Astrocyte (in vitro differentiated cells and primary cell): ENCODE data around the gene CDK3. TPM values are rescaled to one million over a fixed set of nuclear protein-coding genes. Genes with fewer than 3 reads are reported as not detected.

Experiments used
- DNase-seq: peaks from one replicate; pipeline ENCODE4 v3.0.0-alpha.2; 2010; ENCODE audit warnings: low read depth
- FAIRE-seq: peaks from 2 replicates; lab custom pipeline; 2011; peaks lifted over from hg19 to GRCh38; lab: Jason Lieb, UNC
- H2AFZ ChIP-seq: 2 replicates; pipeline ENCODE4 v1.6.0; 2012; ENCODE audit warnings: low read depth, low read length, inconsistent platforms
- H3K27ac ChIP-seq: 2 replicates; pipeline ENCODE4 v1.5.1; 2011; ENCODE audit warnings: low read depth, low read length, inconsistent platforms
- H3K27me3 ChIP-seq: 2 replicates; pipeline ENCODE4 v1.6.0; 2011; ENCODE audit warnings: low read length, inconsistent platforms; ENCODE audit not compliant: insufficient read depth
- H3K36me3 ChIP-seq: 2 replicates; pipeline ENCODE4 v1.5.1; 2011; ENCODE audit warnings: low read length, inconsistent platforms; ENCODE audit not compliant: insufficient read depth
- H3K4me1 ChIP-seq: 2 replicates; pipeline ENCODE4 v1.5.1; 2011; ENCODE audit warnings: low read length, inconsistent platforms; ENCODE audit not compliant: insufficient read depth
- H3K4me2 ChIP-seq: 2 replicates; pipeline ENCODE4 v1.6.0; 2012; ENCODE audit warnings: low read length, inconsistent platforms
- H3K4me3 ChIP-seq: 2 replicates; pipeline ENCODE4 v1.5.1; 2011; ENCODE audit warnings: low read depth, mild to moderate bottlenecking, low read length, inconsistent platforms; ENCODE audit not compliant: insufficient read depth
- H3K79me2 ChIP-seq: 2 replicates; pipeline ENCODE4 v1.6.0; 2012; ENCODE audit warnings: mild to moderate bottlenecking, low read length, inconsistent platforms; ENCODE audit not compliant: insufficient read depth
- H3K9ac ChIP-seq: 2 replicates; pipeline ENCODE4 v1.6.0; 2012; ENCODE audit warnings: mild to moderate bottlenecking, low read length, inconsistent platforms
- H3K9me3 ChIP-seq: 2 replicates; pipeline ENCODE4 v1.5.1; 2012; ENCODE audit warnings: low read depth, mild to moderate bottlenecking, low read length, inconsistent platforms; ENCODE audit not compliant: insufficient read depth
- H4K20me1 ChIP-seq: 2 replicates; pipeline ENCODE4 v1.6.0; 2012; ENCODE audit warnings: low read length, inconsistent platforms; ENCODE audit not compliant: insufficient read depth
- H3K27ac Mint-ChIP-seq: one replicate; pipeline ENCODE4 v1.8.0; 2021; ENCODE audit warnings: mild to moderate bottlenecking, mixed read lengths; ENCODE audit not compliant: unreplicated experiment
- H3K27me3 Mint-ChIP-seq: one replicate; pipeline ENCODE4 v1.8.0; 2021; ENCODE audit warnings: low read depth, mixed read lengths; ENCODE audit not compliant: unreplicated experiment
- H3K36me3 Mint-ChIP-seq: one replicate; pipeline ENCODE4 v1.8.0; 2021; ENCODE audit warnings: low read depth, mixed read lengths; ENCODE audit not compliant: unreplicated experiment
- H3K4me1 Mint-ChIP-seq: one replicate; pipeline ENCODE4 v1.8.0; 2021; ENCODE audit warnings: low read depth, mixed read lengths; ENCODE audit not compliant: unreplicated experiment
- H3K4me3 Mint-ChIP-seq: one replicate; pipeline ENCODE4 v1.8.0; 2021; ENCODE audit warnings: mild to moderate bottlenecking, moderate library complexity, mixed read lengths; ENCODE audit not compliant: unreplicated experiment
- H3K9me3 Mint-ChIP-seq: one replicate; pipeline ENCODE4 v1.8.0; 2021; ENCODE audit warnings: mild to moderate bottlenecking, mixed read lengths; ENCODE audit not compliant: unreplicated experiment
- EZH2 ChIP-seq: IDR thresholded peaks from 2 replicates; pipeline ENCODE4 v1.6.1; 2012; ENCODE audit warnings: mild to moderate bottlenecking, low read length, inconsistent platforms; ENCODE audit not compliant: insufficient read depth
- total RNA-seq: library from RNA; stranded (reverse); gene quantifications from 2 replicates; pipeline ENCODE4 v1.2.1, GENCODE V29; 2021
- TF ChIP-seq, protein P1 (sequence below): IDR thresholded peaks from 2 replicates; pipeline ENCODE4 v1.5.1; 2011; ENCODE audit warnings: low read depth, mild to moderate bottlenecking, inconsistent platforms, low read length, moderate library complexity; ENCODE audit not compliant: insufficient read depth

The CDK3 gene
- total RNA-seq, 1 donor from 2014 or later: 5.0 TPM

DNA sequence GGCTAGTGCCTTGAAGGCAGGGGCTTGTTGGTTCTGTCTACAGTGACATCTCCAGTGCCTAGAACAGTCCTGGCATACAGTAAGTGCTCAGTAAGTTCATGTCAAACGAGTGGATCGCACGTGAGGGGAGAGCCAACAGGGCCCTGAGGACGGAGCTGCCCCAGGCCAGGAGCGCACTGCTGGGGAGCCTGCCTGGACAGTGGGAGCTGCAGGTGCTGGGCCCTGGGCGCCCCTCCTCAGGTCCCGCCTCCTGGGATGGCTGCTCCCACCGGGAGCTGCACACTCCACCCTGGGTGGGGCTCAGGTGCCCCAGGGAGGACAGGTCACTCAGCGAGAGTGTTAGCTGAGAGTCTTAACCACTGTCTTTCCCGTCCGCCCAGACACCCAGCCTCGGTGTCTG, 24.6 kb downstream of the CDK3 start:
- Histone ChIP-seq H3K27ac (no peak overlapping the region), H3K27me3 (no peaks in the 10 kb centered on the region), H4K20me1 (no peaks in the 10 kb centered on the region), H2AFZ (no peak overlapping the region), H3K4me3 (no peak overlapping the region), H3K79me2 (no peaks in the 10 kb centered on the region), H3K4me2 (no peak overlapping the region), H3K36me3 (no peaks in the 10 kb centered on the region), H3K9ac (no peak overlapping the region), H3K4me1 (peaks cover 8% of the 10 kb centered on the region), H3K9me3 (no peaks in the 10 kb centered on the region)
- Mint-ChIP-seq H3K9me3 (no peaks in the 10 kb centered on the region), H3K27ac (no peak overlapping the region), H3K27me3 (peaks cover 21% of the 10 kb centered on the region), H3K4me3 (no peak overlapping the region), H3K4me1 (peaks cover 3% of the 10 kb centered on the region), H3K36me3 (no peaks in the 10 kb centered on the region)
- FAIRE-seq (no peak), DNase-seq (no peak)
- no peak for TF ChIP-seq EZH2
- TF ChIP-seq, protein P1, sequence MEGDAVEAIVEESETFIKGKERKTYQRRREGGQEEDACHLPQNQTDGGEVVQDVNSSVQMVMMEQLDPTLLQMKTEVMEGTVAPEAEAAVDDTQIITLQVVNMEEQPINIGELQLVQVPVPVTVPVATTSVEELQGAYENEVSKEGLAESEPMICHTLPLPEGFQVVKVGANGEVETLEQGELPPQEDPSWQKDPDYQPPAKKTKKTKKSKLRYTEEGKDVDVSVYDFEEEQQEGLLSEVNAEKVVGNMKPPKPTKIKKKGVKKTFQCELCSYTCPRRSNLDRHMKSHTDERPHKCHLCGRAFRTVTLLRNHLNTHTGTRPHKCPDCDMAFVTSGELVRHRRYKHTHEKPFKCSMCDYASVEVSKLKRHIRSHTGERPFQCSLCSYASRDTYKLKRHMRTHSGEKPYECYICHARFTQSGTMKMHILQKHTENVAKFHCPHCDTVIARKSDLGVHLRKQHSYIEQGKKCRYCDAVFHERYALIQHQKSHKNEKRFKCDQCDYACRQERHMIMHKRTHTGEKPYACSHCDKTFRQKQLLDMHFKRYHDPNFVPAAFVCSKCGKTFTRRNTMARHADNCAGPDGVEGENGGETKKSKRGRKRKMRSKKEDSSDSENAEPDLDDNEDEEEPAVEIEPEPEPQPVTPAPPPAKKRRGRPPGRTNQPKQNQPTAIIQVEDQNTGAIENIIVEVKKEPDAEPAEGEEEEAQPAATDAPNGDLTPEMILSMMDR: no peak

GRCh38 chr17:76026714-76027158, 26.1 kb downstream of the CDK3 start:
- H3K27ac Mint-ChIP-seq: no peak overlapping the region
- H2AFZ ChIP-seq: no peak overlapping the region
- no peak for FAIRE-seq

More at GRCh38 chr17:76026714-76027158, 26.1 kb downstream of the CDK3 start:
- no peaks in the 10 kb centered on the region for H3K9me3 ChIP-seq
- Mint-ChIP-seq H3K4me3 (no peak overlapping the region), H3K9me3 (no peaks in the 10 kb centered on the region), H3K27me3 (peaks cover 19% of the 10 kb centered on the region), H3K36me3 (no peaks in the 10 kb centered on the region), H3K4me1 (peaks cover 3% of the 10 kb centered on the region)
- H3K27me3 ChIP-seq: no peaks in the 10 kb centered on the region
- no peak overlapping the region for H3K9ac ChIP-seq
- no peak for DNase-seq
- H3K27ac ChIP-seq: no peak overlapping the region
- peaks cover 8% of the 10 kb centered on the region for H3K4me1 ChIP-seq
- H3K36me3 ChIP-seq: no peaks in the 10 kb centered on the region
- H3K79me2 ChIP-seq: no peaks in the 10 kb centered on the region
- TF ChIP-seq, protein P1: no peak
- no peak for TF ChIP-seq EZH2
- H3K4me3 ChIP-seq: no peak overlapping the region
- H3K4me2 ChIP-seq: no peak overlapping the region
- no peaks in the 10 kb centered on the region for H4K20me1 ChIP-seq
